Left kidney (tissue), 8 donors: ENCODE measurements around the gene TBRG4. TPM values are rescaled to one million over a fixed set of nuclear protein-coding genes. Genes with fewer than 3 reads are reported as not detected.
"Not testable (repeated sequence)": the region's sequence is repeated elsewhere in the genome, so short reads cannot be mapped to it uniquely, and the experiment has no call there.

Experiments
- DNase-seq: peaks from one replicate; pipeline ENCODE4 v3.0.0-alpha.2; 2013
- long read RNA-seq, 8 donors: transcript quantifications; one replicate each; lab custom pipeline, GENCODE V29; 2026
- polyA plus RNA-seq: library from polyadenylated mRNA; unstranded; fragments of 120-200 nt; gene quantifications from one replicate; pipeline ENCODE4 v1.2.1, GENCODE V29; 2013; ENCODE audit not compliant: insufficient read length

The TBRG4 gene
- polyA plus RNA-seq, result 55.2 TPM
- long read RNA-seq, donor 1, transcript TBRG4-201 (11 exons, 2,243 nt), result major isoform, 8 of 16 reads
- long read RNA-seq, donor 1, partial matches to known transcripts, result 0 of 16 reads
- long read RNA-seq, donor 1, other reads (novel, unspliced or antisense), result 0 of 16 reads
- long read RNA-seq, donor 2, partial matches to known transcripts, result 0 of 8 reads
- long read RNA-seq, donor 2, other reads (novel, unspliced or antisense), result 0 of 8 reads
- long read RNA-seq, donor 3, partial matches to known transcripts, result 0 of 11 reads
- long read RNA-seq, donor 3, other reads (novel, unspliced or antisense), result 0 of 11 reads
- long read RNA-seq, donor 4, result 0 reads
- long read RNA-seq, donor 5, transcript TBRG4-201 (11 exons, 2,243 nt), result major isoform, 6 of 44 reads
- long read RNA-seq, donor 5, transcript TBRG4-202 (9 exons, 1,917 nt), result minor isoform, 5 of 44 reads
- long read RNA-seq, donor 5, partial matches to known transcripts, result 33 of 44 reads
- long read RNA-seq, donor 5, other reads (novel, unspliced or antisense), result 0 of 44 reads
- long read RNA-seq, donor 6, transcript TBRG4-201 (11 exons, 2,243 nt), result major isoform, 5 of 19 reads
- long read RNA-seq, donor 6, partial matches to known transcripts, result 7 of 19 reads
- long read RNA-seq, donor 6, other reads (novel, unspliced or antisense), result 0 of 19 reads
- long read RNA-seq, donor 7, transcript TBRG4-201 (11 exons, 2,243 nt), result major isoform, 8 of 9 reads
- long read RNA-seq, donor 7, partial matches to known transcripts, result 0 of 9 reads
- long read RNA-seq, donor 7, other reads (novel, unspliced or antisense), result 0 of 9 reads
- long read RNA-seq, donor 8, partial matches to known transcripts, result 0 of 4 reads
- long read RNA-seq, donor 8, other reads (novel, unspliced or antisense), result 0 of 4 reads

GRCh38 chr7:45111298-45112223 is at the start of gene TBRG4:
TBRG4 (minus strand) TSS chr7:45111697; CDS start chr7:45109237, 2,460 bp downstream.
- peak; percentile 96 for DNase-seq

DNA sequence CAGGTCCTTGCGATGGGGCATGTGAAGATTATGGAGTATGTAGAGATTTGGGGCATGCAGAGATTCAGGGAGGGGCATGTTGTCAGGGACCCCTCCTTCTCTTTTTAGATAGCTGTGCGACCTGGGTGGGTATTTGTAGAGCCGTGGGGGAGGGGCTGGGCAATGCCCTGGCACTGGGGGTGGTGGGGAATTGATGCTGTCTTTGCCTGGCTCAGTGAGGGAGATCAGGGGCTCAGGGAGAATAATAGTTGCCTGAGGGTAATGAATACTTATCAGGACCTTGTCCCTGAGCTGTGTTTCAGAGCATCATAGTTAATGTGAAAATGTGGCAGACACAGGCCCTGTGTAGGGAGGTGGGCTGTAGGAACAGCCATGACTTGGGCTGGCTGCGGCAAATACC is 49.6 kb upstream of the TBRG4 start:
- DNase-seq, result no peak

DNA sequence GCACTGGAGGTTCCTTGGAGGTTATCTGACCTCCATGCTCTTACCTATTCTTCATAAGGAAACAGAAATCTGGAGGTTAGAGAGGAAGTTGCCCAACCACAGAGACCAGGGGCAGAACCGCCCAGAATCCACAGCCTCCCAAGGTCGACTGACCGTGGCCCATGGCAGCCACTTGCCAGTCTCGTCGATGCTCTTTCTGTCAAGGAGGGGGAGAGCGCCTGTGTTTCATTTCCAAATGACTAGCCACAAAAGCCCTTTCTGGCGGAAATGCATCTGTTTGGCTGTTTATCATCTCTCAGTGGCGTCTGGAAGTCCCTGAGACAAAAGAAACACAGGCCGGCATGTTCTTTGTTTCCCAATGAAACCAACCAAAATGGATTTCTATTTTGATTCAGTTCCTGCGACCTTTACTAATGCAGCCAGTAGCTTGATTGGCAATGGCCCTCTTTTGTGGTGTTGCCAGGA is 49.0 kb upstream of the TBRG4 start:
- no peak for DNase-seq

DNA sequence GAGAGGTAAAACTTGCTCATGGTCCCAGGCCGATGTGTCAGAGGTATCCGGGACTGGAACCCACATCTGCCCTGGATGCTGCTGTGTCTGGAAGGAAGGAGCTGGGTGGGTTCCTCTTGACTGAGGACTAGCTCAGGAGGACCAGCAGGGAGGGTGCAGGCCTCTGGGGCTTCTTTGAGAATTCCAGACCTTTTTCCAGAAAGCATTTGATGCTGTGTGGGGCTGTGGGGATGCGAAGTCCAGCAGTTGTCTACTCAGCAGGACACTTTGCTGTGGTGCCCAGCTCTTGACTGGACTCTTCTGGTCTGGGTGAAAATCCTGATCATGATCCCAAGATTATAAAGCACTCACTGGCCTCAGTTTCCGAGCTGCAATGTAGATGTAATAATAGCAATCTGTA is 47.8 kb upstream of the TBRG4 start:
- no peak for DNase-seq

DNA sequence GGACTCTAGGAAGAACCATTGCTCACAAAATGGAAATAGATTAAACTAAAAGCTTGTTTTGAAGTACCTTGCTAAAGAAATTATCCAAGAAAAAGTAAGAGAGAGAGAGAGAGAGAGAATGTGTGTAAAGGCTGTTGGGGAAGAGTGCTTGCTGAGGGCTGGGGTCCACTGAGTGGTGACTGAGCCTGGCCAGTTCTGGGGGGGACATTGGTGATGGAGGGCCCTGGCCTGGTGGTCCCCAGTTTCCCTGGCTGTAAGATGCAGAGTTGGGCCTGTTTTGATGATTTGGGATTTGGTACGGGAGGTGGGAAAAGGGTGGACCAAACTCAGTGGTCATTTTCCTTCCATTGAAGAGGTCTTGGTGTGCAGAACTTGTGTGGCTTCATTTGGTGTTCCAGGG is 47.0 kb upstream of the TBRG4 start:
- DNase-seq, result no peak

DNA sequence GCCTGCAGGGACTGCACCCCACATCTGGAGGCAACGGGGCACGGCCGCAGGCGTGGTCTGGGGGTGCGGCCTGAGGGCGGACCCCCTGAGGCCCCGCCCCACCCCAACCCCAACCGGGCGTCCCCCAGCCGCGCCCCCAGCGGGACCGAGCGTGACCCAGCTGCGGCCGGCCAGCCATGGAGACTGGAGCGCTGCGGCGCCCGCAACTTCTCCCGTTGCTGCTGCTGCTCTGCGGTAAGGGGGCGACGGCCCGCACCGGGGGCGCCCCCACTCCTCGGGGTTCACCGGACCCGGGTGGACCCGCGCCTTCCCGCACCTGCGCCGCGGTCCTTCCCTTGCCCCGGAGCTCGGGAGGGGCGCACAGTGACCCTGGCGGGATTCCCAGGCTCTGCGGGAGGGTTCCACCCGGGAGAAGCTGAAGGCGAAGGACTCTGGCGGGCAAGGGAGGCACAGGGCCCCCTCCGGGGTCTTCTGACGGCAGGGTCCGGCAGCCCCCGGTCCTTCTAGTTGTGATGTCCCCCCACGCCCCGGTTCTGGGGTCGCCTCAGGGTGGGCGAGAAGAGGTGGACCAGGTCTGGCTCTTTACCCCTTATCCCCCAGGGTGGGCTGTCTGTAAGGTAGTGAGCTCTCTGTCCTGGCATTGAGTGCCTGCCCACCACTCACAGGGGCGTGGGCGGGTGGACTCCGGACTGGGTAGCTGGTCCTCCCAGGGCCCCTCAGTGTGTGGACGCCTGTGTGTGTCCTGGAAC is 46.3 kb upstream of the TBRG4 start, which contains the start of gene RAMP3:
RAMP3 (plus strand) TSS at position 139 of the 749 bp plus-strand sequence; CDS start at position 177, 38 bp downstream.
- no peak for DNase-seq

- no peak for DNase-seq
Measured at GRCh38 chr7:45157286-45157652, 45.8 kb upstream of the TBRG4 start.

- no peak for DNase-seq
Measured at GRCh38 chr7:45156516-45157272, 45.2 kb upstream of the TBRG4 start.

DNA sequence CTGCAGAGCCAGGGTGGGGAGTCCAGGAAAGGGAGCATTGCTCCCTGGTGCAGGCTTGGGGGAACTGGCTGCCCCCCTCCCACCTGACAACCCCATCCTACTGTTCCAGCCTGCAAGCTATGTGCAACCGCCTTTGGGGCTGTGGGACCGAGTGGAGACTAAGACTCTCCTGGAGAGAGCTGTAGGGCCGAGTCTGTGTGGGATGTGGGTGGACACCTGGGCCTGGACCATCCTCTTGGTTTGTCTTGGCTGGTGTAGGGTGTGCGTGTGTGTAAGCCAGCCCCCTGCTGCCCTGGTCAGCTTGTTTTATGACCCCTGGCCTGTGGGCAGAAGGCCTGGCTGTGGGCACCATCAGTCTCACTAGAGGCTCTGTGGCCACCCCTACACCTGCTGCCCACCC is 44.4 kb upstream of the TBRG4 start:
- DNase-seq, result no peak

GRCh38 chr7:45155357-45155900 is 43.9 kb upstream of the TBRG4 start:
- no peak for DNase-seq

- DNase-seq, result not testable (repeated sequence)
Measured at GRCh38 chr7:45153861-45154260, 42.4 kb upstream of the TBRG4 start.

- DNase-seq, result no peak
Measured at GRCh38 chr7:45153233-45153632, 41.7 kb upstream of the TBRG4 start.

- no peak for DNase-seq
Measured at GRCh38 chr7:45151967-45152366, 40.5 kb upstream of the TBRG4 start.

GRCh38 chr7:45151131-45151684 is 39.7 kb upstream of the TBRG4 start:
- no peak for DNase-seq

- DNase-seq, result no peak
Measured at GRCh38 chr7:45150199-45150598, 38.7 kb upstream of the TBRG4 start.

DNA sequence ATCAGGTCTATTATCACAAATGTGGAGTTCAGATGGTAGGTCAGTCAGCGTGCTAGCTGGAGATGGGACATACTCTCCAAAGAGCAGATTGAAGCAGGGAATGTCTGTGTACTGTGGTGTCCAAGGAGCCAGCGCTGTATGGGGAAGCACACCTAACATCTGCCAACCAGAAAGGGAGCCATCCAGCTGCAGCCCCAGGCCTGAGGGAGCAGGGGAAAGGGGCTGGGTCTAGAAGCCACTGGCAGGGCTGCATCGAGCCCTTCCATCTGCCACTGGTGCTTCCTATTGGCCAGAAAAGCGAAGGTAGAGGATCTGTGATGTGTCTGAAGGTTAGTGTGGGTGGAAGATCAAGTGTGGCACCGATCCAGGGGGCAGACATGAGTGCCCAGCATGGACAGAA is 38.1 kb upstream of the TBRG4 start:
- DNase-seq, result no peak

DNA sequence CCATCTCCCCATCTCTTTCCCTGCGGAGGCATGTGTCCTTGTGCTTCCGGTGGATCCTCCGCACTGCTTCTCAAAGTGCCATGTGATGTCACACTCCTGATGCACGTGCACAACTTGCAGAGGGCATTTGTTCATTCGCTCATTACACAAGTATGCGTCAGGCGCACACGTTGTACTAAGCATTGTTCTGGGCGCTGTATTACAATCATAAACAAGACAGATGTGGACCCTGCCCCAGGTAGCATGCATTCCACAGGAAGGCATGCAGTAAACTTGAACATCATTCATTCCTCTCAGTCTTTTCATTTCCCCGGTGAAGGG is 37.1 kb upstream of the TBRG4 start:
- DNase-seq, result no peak

DNA sequence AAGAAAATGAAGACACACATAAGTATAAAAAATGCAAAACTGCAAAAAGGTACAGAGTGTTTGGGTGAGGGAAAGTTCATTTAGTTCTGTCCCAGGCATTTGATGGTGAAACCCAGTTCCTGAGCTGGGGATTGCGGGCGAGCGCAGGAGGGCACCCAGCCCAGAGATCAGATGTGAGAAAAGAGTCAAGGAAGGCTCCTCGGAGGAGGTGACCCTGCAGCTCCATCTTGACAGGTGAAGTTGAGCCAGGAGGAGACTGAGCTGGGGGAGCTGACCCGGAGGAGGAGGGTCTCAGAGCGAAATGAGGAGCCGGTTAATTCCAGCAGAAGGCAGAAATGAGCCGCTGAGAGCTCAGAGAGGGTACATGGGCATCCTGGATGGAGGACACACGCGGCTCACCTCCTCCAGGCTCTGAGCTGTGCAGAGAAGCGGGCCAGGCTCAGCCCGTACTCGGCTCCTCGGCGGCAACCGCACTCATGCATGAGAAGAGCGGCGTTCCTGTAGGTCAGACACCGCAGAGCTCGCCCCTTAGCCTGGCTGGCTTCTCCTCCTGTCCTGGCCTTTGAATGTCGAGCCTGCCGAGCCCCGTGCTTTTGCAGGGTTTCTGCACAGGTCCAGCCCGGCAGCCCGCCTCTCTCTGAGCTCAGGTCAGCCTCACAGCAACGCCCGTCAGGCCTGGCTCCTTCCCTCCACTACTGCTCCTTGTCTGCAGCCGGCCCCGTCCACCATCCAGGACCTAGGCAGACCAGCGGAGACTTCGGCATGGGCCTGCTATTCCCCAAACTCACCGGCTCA is 36.6 kb upstream of the TBRG4 start:
- DNase-seq, result no peak
